Esophagus muscularis mucosa (tissue), 4 donors: ENCODE results near the gene METAP2. TPM values are rescaled to one million over a fixed set of nuclear protein-coding genes. Genes with fewer than 3 reads are reported as not detected.

Source experiments
- DNase-seq: peaks from one replicate; pipeline ENCODE4 v3.0.0-alpha.2; 2017; ENCODE audit errors: extremely low spot score
- H3K27ac ChIP-seq, 4 donors: fragments of 200-600 bp; sonication (generic); replicated peaks in 1 of 4; 1 replicate in 3 of 4; 2 replicates in 1 of 4; pipeline ENCODE4 v1.5.1; 2016 to 2019; ENCODE audit warnings: mild to moderate bottlenecking in 1 of 4
- H3K27me3 ChIP-seq, 4 donors: fragments of 200-600 bp; sonication (generic); one replicate each; pipeline versions ENCODE4 v1.5.1 to v1.6.0; 2016 to 2019
- H3K36me3 ChIP-seq, 4 donors: fragments of 200-600 bp; sonication (generic); one replicate each; pipeline ENCODE4 v1.5.1; 2016 to 2019
- H3K4me1 ChIP-seq, 4 donors: fragments of 200-600 bp; sonication (generic); one replicate each; pipeline ENCODE4 v1.5.1; 2016 to 2019
- H3K4me3 ChIP-seq, 4 donors: fragments of 200-600 bp; sonication (generic); 1 replicate in 2 of 4; 2 replicates in 2 of 4; pipeline ENCODE4 v1.5.1; 2016 to 2019; ENCODE audit warnings: mild to moderate bottlenecking in 4 of 4, moderate library complexity in 1 of 4
- H3K9me3 ChIP-seq, 4 donors: fragments of 200-600 bp; sonication (generic); 1 replicate in 3 of 4; 2 replicates in 1 of 4; pipeline ENCODE4 v1.5.1; 2016 to 2019
- EP300 ChIP-seq: sonication (generic); formaldehyde crosslinking; IDR thresholded peaks from one replicate; pipeline ENCODE4 v1.6.1; 2017; ENCODE audit warnings: antibody characterized with exemption
- POLR2A ChIP-seq: fragments of 450-650 bp; IDR thresholded peaks from one replicate; pipeline ENCODE4 v1.6.1; 2017; ENCODE audit warnings: antibody characterized with exemption, moderate library complexity, mild to moderate bottlenecking, low read depth
- POLR2AphosphoS5 ChIP-seq, 2 donors: sonication (generic); formaldehyde crosslinking; IDR thresholded peaks; one replicate each; pipeline ENCODE4 v1.6.1; 2017; ENCODE audit warnings: antibody characterized with exemption in 2 of 2
- WGBS: methylation state at CpG from one replicate; pipeline ENCODE4 v1.1.5; 2018; 5-methylcytosine and 5-hydroxymethylcytosine counted together
- intact Hi-C: fragments of 100-400 bp; cut with DNase I; formaldehyde crosslinking; loops from one replicate; pipeline ENCODE4 v1.15.1; 2023
- total RNA-seq, 4 donors: library from RNA; depleted of rRNA; stranded (reverse); fragments of >200 nt; gene quantifications; one replicate each; pipeline versions ENCODE4 v1.1.0 to v1.2.1, GENCODE V29; 2016
- TF ChIP-seq, protein P1 (sequence below), 3 experiments: fragments of 200-600 bp in 2 of 3; fragments of 450-650 bp in 1 of 3; sonication (generic) in 2 of 3; IDR thresholded peaks; one replicate each; pipeline ENCODE4 v1.5.1; 2017 to 2019; ENCODE audit warnings: antibody characterized with exemption in 3 of 3, mild to moderate bottlenecking in 2 of 3, moderate library complexity in 1 of 3

Gene METAP2
- total RNA-seq, result 10 to 100 TPM; 52.6 to 76.2 (median 69.7) TPM

GRCh38 chr12:95473884-95474659 is at the start of gene METAP2:
Gene METAP2 (plus strand): TSS chr12:95474152. CDS start chr12:95474180, 28 bp downstream.
- Histone ChIP-seq H3K4me1 (peaks cover 17 to 53% (median 47%) of the 10 kb centered on the region in 4 donors), H3K27ac (peak within 1 kb of the TSS; percentile 85 to 96 (median 92)), H3K9me3 (no peaks in the 10 kb centered on the region), H3K27me3 (no peaks in the 10 kb centered on the region), H3K36me3 (peaks cover 5 to 32% (median 20%) of the 10 kb centered on the region in 4 donors), H3K4me3 (peak within 1 kb of the TSS; percentile 66 to 92 (median 86))
- WGBS, result 2% methylated on average over 24 of the region's 49 CpGs
- TF ChIP-seq, protein P1, sequence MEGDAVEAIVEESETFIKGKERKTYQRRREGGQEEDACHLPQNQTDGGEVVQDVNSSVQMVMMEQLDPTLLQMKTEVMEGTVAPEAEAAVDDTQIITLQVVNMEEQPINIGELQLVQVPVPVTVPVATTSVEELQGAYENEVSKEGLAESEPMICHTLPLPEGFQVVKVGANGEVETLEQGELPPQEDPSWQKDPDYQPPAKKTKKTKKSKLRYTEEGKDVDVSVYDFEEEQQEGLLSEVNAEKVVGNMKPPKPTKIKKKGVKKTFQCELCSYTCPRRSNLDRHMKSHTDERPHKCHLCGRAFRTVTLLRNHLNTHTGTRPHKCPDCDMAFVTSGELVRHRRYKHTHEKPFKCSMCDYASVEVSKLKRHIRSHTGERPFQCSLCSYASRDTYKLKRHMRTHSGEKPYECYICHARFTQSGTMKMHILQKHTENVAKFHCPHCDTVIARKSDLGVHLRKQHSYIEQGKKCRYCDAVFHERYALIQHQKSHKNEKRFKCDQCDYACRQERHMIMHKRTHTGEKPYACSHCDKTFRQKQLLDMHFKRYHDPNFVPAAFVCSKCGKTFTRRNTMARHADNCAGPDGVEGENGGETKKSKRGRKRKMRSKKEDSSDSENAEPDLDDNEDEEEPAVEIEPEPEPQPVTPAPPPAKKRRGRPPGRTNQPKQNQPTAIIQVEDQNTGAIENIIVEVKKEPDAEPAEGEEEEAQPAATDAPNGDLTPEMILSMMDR (IDR thresholded peaks at IDR 0.05), result no peak
- no peak for TF ChIP-seq EP300
- peak; percentile 97 for TF ChIP-seq POLR2AphosphoS5 (IDR thresholded peaks at IDR 0.05)
- TF ChIP-seq POLR2A, result peak; percentile 74
- intact Hi-C loops, result loop anchor here (5.0 kb wide), 1 partner anchor 87 kb away; no protein-coding TSS in a partner anchor
- peak; percentile 98 for DNase-seq

GRCh38 chr12:95424271-95424994 is 49.5 kb upstream of the METAP2 start:
- Histone ChIP-seq H3K9me3 (no peaks in the 10 kb centered on the region), H3K36me3 (no peaks in the 10 kb centered on the region), H3K27me3 (no peaks in the 10 kb centered on the region), H3K4me1 (peaks cover 3 to 16% (median 7%) of the 10 kb centered on the region in 4 donors), H3K27ac (no peak overlapping the region), H3K4me3 (no peak overlapping the region)
- no peak for DNase-seq
- 72% methylated on average over 8 of the region's 8 CpGs for WGBS
- TF ChIP-seq POLR2AphosphoS5 (IDR thresholded peaks at IDR 0.05) (no peak), EP300 (no peak), POLR2A (no peak)
- TF ChIP-seq, protein P1 (IDR thresholded peaks at IDR 0.05), result no peak
- intact Hi-C loops, result no loop called here

- TF ChIP-seq POLR2AphosphoS5 (IDR thresholded peaks at IDR 0.05), result no peak
- no peak for TF ChIP-seq EP300
- TF ChIP-seq, protein P1 (IDR thresholded peaks at IDR 0.05), result no peak
- no peak for TF ChIP-seq POLR2A
- Histone ChIP-seq H3K27me3 (no peaks in the 10 kb centered on the region), H3K27ac (no peak overlapping the region), H3K4me3 (no peak overlapping the region), H3K9me3 (no peaks in the 10 kb centered on the region), H3K4me1 (peaks cover 3 to 12% (median 7%) of the 10 kb centered on the region in 4 donors), H3K36me3 (no peaks in the 10 kb centered on the region)
- DNase-seq, result no peak
- WGBS, result 95% methylated on average over 8 of the region's 8 CpGs
- intact Hi-C loops, result no loop called here
Measured at GRCh38 chr12:95429172-95429510, 44.8 kb upstream of the METAP2 start.

- no peak overlapping the region for H3K27ac ChIP-seq
- WGBS, result 96% methylated on average over 4 of the region's 4 CpGs
- intact Hi-C loops, result no loop called here
- peaks cover 3 to 10% (median 7%) of the 10 kb centered on the region in 4 donors for H3K4me1 ChIP-seq
- no peaks in the 10 kb centered on the region for H3K36me3 ChIP-seq
- H3K9me3 ChIP-seq, result no peaks in the 10 kb centered on the region
- no peak overlapping the region for H3K4me3 ChIP-seq
- H3K27me3 ChIP-seq, result no peaks in the 10 kb centered on the region
- no peak for DNase-seq
- TF ChIP-seq, protein P1 (IDR thresholded peaks at IDR 0.05), result no peak
- TF ChIP-seq POLR2AphosphoS5 (IDR thresholded peaks at IDR 0.05) (no peak), EP300 (no peak), POLR2A (no peak)
Measured at GRCh38 chr12:95431120-95431519, 42.8 kb upstream of the METAP2 start.
